ENCODE measurements around the gene PRR5L.

The PRR5L gene

GRCh38 chr11:36399236-36399635 is 103.1 kb downstream of the PRR5L start (continued):
- TF ChIP-seq ZNF518A (tag by site-specific recombination; conservative IDR thresholded peaks at IDR 0.05; ENCODE audit: low read depth), result no peak

- Histone ChIP-seq H3K27ac (ENCODE audit: extremely low read depth, low read depth, low read length) (no peak overlapping the region), H3K36me3 (ENCODE audit: control insufficient read depth in 2 of 2, insufficient read depth in 1 of 2, low read length in 2 of 2) (no peaks in the 10 kb centered on the region), H3K4me1 (ENCODE audit: control insufficient read depth, insufficient read depth, low read length) (no peaks in the 10 kb centered on the region), H3K9me3 (ENCODE audit: control insufficient read depth, insufficient read depth, low read depth, low read length) (no peaks in the 10 kb centered on the region), H3K4me3 (ENCODE audit: low read depth, low read length) (no peak overlapping the region)
- POLR2A ChIA-PET, result no interaction called here
- CTCF ChIA-PET, result interaction anchor here (0.7 kb wide), 1 partner anchor 107 kb away, joined by 5 read pairs; no protein-coding TSS in a partner anchor
- TF ChIP-seq ZSCAN23 (tag by site-specific recombination; IDR thresholded peaks at IDR 0.05) (no peak), ZNF704 (tag by site-specific recombination; IDR thresholded peaks at IDR 0.05) (no peak), EGR2 (tag by site-specific recombination; IDR thresholded peaks at IDR 0.05; ENCODE audit: low read depth) (no peak), PRDM4 (tag by site-specific recombination; IDR thresholded peaks at IDR 0.05) (no peak), ZNF626 (tag by site-specific recombination; IDR thresholded peaks at IDR 0.05) (no peak), ZNF132 (tag by site-specific recombination; IDR thresholded peaks at IDR 0.05; ENCODE audit: borderline replicate concordance) (no peak), ZNF169 (tag by site-specific recombination; IDR thresholded peaks at IDR 0.05) (no peak), ZNF785 (tag by site-specific recombination; IDR thresholded peaks at IDR 0.05) (no peak), ZSCAN30 (tag by site-specific recombination; IDR thresholded peaks at IDR 0.05) (no peak), ZNF223 (tag by site-specific recombination; IDR thresholded peaks at IDR 0.05) (no peak), KLF17 (tag by site-specific recombination; IDR thresholded peaks at IDR 0.05) (no peak), ZNF629 (tag by site-specific recombination; IDR thresholded peaks at IDR 0.05) (no peak), KLF10 (tag by site-specific recombination; IDR thresholded peaks at IDR 0.05) (no peak)
Observed at GRCh38 chr11:36399745-36400144, 103.7 kb downstream of the PRR5L start.

Data from HEK293 (cell line).